Lung (tissue), 12 donors: ENCODE results near the gene CHST13. TPM values are rescaled to one million over a fixed set of nuclear protein-coding genes. Genes with fewer than 3 reads are reported as not detected.
A peak's percentile ranks its signal among the peaks of the same experiment; 100 is the strongest.

Experiments
- ATAC-seq: fragments of 200-7000 bp; cut with Tn5 transposase; one replicate; pipeline ENCODE4 v1.9.1; 2020; ENCODE audit warnings: moderate number of reproducible peaks; ENCODE audit not compliant: insufficient read depth, low FRiP score
- DNase-seq, 3 donors: peaks; one replicate each; pipeline ENCODE4 v3.0.0-alpha.2; 2013 to 2017
- H3K27ac ChIP-seq, 2 donors: one replicate each; pipeline ENCODE4 v1.5.1; 2013; ENCODE audit warnings: mild to moderate bottlenecking in 2 of 2, moderate library complexity in 2 of 2, control low read depth in 1 of 2, inconsistent platforms in 1 of 2, low read depth in 1 of 2, low read length in 1 of 2
- H3K27me3 ChIP-seq, 3 donors: one replicate each; pipeline ENCODE4 v1.5.1; 2013; ENCODE audit warnings: low read length in 2 of 3; ENCODE audit not compliant: control insufficient read depth in 3 of 3, insufficient read depth in 3 of 3
- H3K36me3 ChIP-seq, 4 donors: one replicate each; pipeline ENCODE4 v1.5.1; 2013; ENCODE audit warnings: low read length in 4 of 4, mild to moderate bottlenecking in 1 of 4, moderate library complexity in 1 of 4; ENCODE audit not compliant: control insufficient read depth in 4 of 4, insufficient read depth in 4 of 4
- H3K4me1 ChIP-seq, 5 donors: one replicate each; pipeline ENCODE4 v1.5.1; 2013; ENCODE audit warnings: low read length in 5 of 5, mild to moderate bottlenecking in 2 of 5, moderate library complexity in 1 of 5; ENCODE audit not compliant: control insufficient read depth in 5 of 5, insufficient read depth in 5 of 5
- H3K4me3 ChIP-seq: one replicate; pipeline ENCODE4 v1.5.1; 2013; ENCODE audit warnings: mild to moderate bottlenecking, control low read depth, moderate library complexity
- H3K9ac ChIP-seq, 2 donors: one replicate each; pipeline ENCODE4 v1.5.1; 2013; ENCODE audit warnings: low read length in 2 of 2, control low read depth in 1 of 2; ENCODE audit not compliant: insufficient read depth in 1 of 2
- H3K9me3 ChIP-seq, 4 donors: one replicate each; pipeline ENCODE4 v1.5.1; 2013; ENCODE audit warnings: low read length in 3 of 4, mild to moderate bottlenecking in 1 of 4, moderate library complexity in 1 of 4; ENCODE audit not compliant: control insufficient read depth in 4 of 4, insufficient read depth in 3 of 4
- WGBS, 2 donors: extraction: QIAGEN DNeasy Blood & Tissue Kit; methylation state at CpG; one replicate each; pipeline ENCODE4 v1.1.7; 2013; 5-methylcytosine and 5-hydroxymethylcytosine counted together
- polyA plus RNA-seq, 2 donors: library from polyadenylated mRNA; stranded (reverse); fragments of 200-250 nt; gene quantifications; one replicate each; pipeline ENCODE4 v1.2.1, GENCODE V29; 2013
- total RNA-seq, 2 donors: library from RNA; depleted of rRNA in 1 of 2; stranded (reverse); fragments of >200 nt in 1 of 2; gene quantifications; one replicate each; pipeline ENCODE4 v1.2.1, GENCODE V29; 2014 to 2021
- TF ChIP-seq, protein P1 (sequence below): IDR thresholded peaks from 2 replicates; pipeline ENCODE4 v1.5.1; 2012; ENCODE audit warnings: mild to moderate bottlenecking; ENCODE audit errors: control extremely low read depth, extremely low read depth
- donor health status: control.
- donor health status: control.
- donor health status: Bipolar disorder and iron deficiency.
- donor health status: healthy.
- donor health status: DM: yes; HTN: yes; CAD: no.

CHST13 gene
- total and polyA plus RNA-seq, 4 donors = 0.51 to 3.6 (median 1.7) TPM

DNA sequence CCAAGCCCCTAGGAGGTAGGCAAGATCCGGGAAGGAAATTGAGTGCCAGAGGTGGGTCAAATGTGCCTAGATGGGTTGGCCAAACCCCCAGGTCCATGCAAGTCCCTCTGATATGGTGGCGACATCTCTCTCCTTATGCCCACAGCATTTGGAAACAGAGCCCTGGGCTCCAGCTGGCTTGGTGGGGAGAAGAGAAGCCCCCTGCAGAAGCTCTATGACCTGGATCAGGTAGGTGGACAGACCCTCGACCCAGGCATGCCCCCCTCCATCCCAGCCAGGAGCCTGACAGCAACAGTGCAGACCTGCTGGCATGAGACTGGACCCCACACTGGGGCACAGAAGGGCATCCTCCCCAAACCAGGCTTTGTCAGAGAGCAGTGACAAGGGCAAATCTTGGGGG lies 12.2 kb downstream of the CHST13 start:
- ATAC-seq = no peak
- TF ChIP-seq, protein P1, sequence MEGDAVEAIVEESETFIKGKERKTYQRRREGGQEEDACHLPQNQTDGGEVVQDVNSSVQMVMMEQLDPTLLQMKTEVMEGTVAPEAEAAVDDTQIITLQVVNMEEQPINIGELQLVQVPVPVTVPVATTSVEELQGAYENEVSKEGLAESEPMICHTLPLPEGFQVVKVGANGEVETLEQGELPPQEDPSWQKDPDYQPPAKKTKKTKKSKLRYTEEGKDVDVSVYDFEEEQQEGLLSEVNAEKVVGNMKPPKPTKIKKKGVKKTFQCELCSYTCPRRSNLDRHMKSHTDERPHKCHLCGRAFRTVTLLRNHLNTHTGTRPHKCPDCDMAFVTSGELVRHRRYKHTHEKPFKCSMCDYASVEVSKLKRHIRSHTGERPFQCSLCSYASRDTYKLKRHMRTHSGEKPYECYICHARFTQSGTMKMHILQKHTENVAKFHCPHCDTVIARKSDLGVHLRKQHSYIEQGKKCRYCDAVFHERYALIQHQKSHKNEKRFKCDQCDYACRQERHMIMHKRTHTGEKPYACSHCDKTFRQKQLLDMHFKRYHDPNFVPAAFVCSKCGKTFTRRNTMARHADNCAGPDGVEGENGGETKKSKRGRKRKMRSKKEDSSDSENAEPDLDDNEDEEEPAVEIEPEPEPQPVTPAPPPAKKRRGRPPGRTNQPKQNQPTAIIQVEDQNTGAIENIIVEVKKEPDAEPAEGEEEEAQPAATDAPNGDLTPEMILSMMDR = no peak
- 83 to 88% methylated on average over 3 of the region's 3 CpGs for WGBS, 2 donors
- Histone ChIP-seq H3K4me3 (no peak overlapping the region), H3K4me1 (peaks cover 0 to 2% (median 0%) of the 10 kb centered on the region in 5 donors), H3K27ac (no peak overlapping the region), H3K36me3 (no peaks in the 10 kb centered on the region), H3K9ac (no peak overlapping the region), H3K27me3 (peaks cover 0 to 23% (median 5%) of the 10 kb centered on the region in 3 donors), H3K9me3 (no peaks in the 10 kb centered on the region)
- no peak for DNase-seq

DNA sequence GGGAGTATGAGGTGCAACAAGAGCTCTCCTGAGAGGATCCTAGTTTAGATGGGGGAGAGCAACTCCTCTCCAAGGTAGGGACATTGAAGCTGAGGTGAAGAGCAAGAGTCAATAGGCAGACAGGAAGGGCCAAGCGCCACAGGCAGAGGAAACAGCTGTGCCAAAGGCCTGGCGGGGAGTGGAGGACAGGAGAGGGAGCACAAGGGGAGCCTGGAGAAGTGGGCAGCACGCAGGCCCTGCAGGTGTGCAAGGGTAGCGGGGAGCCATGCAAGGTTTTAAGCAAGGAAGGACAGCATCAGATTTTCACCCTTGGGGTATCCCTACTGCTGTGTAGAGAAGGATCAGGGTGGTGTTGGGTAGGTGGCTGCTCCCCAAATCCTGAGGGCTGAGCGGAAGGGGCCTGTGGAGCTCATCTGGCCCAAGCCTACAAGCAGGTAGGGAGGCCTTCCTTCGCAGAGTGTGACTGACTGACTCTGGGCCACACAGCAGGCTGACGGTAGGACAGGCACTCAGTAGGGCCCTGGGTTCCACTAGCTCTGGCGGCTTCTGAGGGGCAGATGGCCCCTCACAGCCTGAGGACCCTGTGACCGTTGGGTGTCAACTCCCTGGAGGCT lies 13.3 kb downstream of the CHST13 start:
- Histone ChIP-seq H3K36me3 (no peaks in the 10 kb centered on the region), H3K9me3 (no peaks in the 10 kb centered on the region), H3K4me3 (no peak overlapping the region), H3K4me1 (peaks cover 0 to 5% (median 0%) of the 10 kb centered on the region in 5 donors), H3K27ac (no peak overlapping the region), H3K27me3 (peaks cover 7 to 21% (median 10%) of the 10 kb centered on the region in 3 donors), H3K9ac (no peak overlapping the region)
- TF ChIP-seq, protein P1 = no peak
- DNase-seq (peak in 1 of 3 donors; percentile 5), ATAC-seq (no peak)
- 65 to 67% methylated on average over 9 of the region's 9 CpGs for WGBS, 2 donors

DNA sequence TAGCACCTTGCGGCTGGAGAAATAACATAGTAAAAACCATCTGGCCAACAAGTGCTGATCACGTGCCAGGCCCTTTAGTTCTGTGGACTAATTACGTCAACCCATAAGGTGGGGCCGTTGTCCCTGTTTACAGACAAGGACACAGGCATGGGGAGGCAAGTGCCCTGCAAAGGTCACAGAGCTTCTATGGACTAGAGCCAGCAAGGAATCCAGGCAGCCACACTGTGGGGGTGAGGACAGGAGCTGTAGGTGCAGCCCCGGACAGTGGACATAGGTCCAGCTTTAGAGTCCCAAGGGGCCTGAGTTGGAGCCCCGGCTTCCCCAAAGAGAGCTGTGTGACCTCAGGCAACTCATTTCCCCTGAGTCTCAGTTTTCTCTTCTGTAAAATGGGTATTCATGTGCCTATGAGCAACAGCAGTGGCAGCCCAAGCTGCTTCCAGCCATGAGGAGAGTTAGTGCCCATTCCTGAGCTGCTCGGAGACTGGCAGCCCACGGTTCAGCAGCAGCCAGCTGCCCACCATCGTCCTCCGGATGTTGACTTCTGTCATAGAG lies 13.9 kb downstream of the CHST13 start:
- H3K4me1 ChIP-seq = peaks cover 0 to 5% (median 0%) of the 10 kb centered on the region in 5 donors
- no peak for ATAC-seq
- TF ChIP-seq, protein P1 = no peak
- H3K27me3 ChIP-seq = peaks cover 7 to 25% (median 10%) of the 10 kb centered on the region in 3 donors
- H3K36me3 ChIP-seq = no peaks in the 10 kb centered on the region
- 71 to 86% methylated on average over 10 of the region's 10 CpGs for WGBS, 2 donors
- no peaks in the 10 kb centered on the region for H3K9me3 ChIP-seq
- H3K9ac ChIP-seq = no peak overlapping the region
- H3K27ac ChIP-seq = no peak overlapping the region
- DNase-seq = peak in 1 of 3 donors; percentile 5
- H3K4me3 ChIP-seq = no peak overlapping the region

DNA sequence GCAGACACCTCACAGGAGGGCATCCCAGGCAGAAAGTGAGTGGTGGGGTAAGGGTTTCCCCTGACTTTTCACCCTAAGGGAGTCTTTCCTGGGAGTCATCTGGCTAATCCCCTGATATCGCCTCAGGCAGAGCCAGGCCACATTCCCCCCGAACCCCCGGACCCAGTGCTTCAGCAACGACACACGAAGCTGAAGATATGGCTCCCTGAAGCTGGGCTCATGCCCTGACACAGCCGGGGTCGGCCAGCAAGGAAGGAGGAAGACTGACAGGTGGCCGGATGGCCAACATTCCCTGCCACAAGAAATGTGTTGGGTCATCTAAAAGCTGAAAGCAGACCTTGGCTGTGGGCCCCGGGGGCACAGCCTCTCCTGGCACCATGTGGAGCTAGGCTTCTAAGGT lies 14.4 kb downstream of the CHST13 start:
- peak in 1 of 3 donors; percentile 9 for DNase-seq
- H3K4me1 ChIP-seq = peaks cover 0 to 5% (median 0%) of the 10 kb centered on the region in 5 donors
- TF ChIP-seq, protein P1 = no peak
- ATAC-seq = no peak
- 70 to 73% methylated on average over 9 of the region's 9 CpGs for WGBS, 2 donors
- no peaks in the 10 kb centered on the region for H3K36me3 ChIP-seq
- no peaks in the 10 kb centered on the region for H3K9me3 ChIP-seq
- H3K27me3 ChIP-seq = peaks cover 7 to 26% (median 10%) of the 10 kb centered on the region in 3 donors
- no peak overlapping the region for H3K4me3 ChIP-seq
- H3K9ac ChIP-seq = no peak overlapping the region
- H3K27ac ChIP-seq = no peak overlapping the region
